Measurements from ENCODE around the gene PHIP. TPM values are rescaled to one million over a fixed set of nuclear protein-coding genes. Genes with fewer than 3 reads are reported as not detected.
"Not testable (repeated sequence)": the region's sequence is repeated elsewhere in the genome, so short reads cannot be mapped to it uniquely, and the experiment has no call there.

PHIP gene
- total RNA-seq, 3 donors from 2014 or later, result 19.3 to 34.2 (median 22.6) TPM

DNA sequence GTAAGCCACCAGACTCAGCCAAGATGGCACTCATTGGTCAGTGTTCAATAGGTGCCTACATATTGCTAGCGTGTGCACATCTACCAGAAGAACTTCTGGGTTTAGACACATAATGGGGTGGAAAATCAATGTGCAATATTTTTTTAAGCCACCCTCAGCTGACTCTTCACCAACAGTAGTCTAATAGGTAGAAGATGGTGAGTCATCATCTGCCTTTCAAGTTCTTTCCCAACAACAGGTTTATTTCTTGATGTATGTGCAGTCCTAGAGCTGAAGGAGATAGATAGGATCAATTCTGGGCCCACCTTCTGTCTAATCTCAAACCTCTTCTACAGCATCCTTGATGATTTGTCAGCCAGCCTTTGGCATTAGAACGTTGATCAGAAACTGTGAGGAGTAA, 169.4 kb downstream of the PHIP start:
- TF ChIP-seq, protein P1, sequence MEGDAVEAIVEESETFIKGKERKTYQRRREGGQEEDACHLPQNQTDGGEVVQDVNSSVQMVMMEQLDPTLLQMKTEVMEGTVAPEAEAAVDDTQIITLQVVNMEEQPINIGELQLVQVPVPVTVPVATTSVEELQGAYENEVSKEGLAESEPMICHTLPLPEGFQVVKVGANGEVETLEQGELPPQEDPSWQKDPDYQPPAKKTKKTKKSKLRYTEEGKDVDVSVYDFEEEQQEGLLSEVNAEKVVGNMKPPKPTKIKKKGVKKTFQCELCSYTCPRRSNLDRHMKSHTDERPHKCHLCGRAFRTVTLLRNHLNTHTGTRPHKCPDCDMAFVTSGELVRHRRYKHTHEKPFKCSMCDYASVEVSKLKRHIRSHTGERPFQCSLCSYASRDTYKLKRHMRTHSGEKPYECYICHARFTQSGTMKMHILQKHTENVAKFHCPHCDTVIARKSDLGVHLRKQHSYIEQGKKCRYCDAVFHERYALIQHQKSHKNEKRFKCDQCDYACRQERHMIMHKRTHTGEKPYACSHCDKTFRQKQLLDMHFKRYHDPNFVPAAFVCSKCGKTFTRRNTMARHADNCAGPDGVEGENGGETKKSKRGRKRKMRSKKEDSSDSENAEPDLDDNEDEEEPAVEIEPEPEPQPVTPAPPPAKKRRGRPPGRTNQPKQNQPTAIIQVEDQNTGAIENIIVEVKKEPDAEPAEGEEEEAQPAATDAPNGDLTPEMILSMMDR (IDR thresholded peaks at IDR 0.05), result no peak
- Histone ChIP-seq H3K36me3 (ENCODE audit: low read depth) (no peaks in the 10 kb centered on the region), H3K4me1 (ENCODE audit: low read depth) (no peaks in the 10 kb centered on the region), H3K4me3 (no peak overlapping the region), H3K9me3 (no peaks in the 10 kb centered on the region)
- ATAC-seq, result no peak
- intact Hi-C loops (cut with DNase I, micrococcal nuclease), result no loop called here
- DNase-seq, result no peak

DNA sequence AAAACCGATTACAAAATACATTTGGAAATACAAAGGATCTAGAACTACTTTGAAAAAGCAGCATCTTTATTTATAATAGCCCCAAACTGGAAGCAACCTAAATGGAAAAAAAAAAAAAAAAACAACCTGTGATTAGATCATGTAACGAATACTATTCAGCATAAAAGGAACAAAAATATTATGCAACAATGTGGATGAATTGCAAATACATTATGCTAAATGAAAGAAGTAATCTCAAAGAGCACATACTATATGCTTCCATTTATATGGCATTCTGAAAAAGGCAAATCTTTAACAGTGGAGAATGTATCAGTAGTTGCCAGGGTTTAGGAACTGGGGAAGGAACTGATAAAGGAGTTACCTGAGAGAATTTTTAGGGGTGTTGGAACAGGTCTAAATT, 181.8 kb downstream of the PHIP start:
- no peaks in the 10 kb centered on the region for H3K9me3 ChIP-seq
- DNase-seq (no peak), ATAC-seq (no peak)
- TF ChIP-seq, protein P1 (IDR thresholded peaks at IDR 0.05), result no peak
- H3K4me1 ChIP-seq (ENCODE audit: low read depth), result no peaks in the 10 kb centered on the region
- no peaks in the 10 kb centered on the region for H3K36me3 ChIP-seq (ENCODE audit: low read depth)
- intact Hi-C loops (cut with DNase I, micrococcal nuclease), result no loop called here
- no peak overlapping the region for H3K4me3 ChIP-seq

DNA sequence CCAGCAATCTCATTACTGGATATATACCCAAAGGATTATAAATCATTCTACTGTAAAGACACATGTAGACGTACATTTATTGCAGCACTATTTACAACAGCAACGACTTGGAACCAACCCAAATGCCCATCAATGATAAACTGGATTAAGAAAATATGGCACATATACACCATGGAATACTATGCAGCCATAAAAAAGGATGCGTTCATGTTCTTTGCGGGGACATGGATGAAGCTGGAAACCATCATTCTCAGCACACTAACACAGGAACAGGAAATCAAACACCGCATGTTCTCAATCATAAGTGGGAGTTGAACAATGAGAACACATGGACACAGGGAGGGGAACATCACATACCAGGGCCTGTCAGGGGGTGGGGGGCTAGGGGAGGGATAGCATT, 188.2 kb downstream of the PHIP start:
- H3K9me3 ChIP-seq; H3K4me1 ChIP-seq (ENCODE audit: low read depth); intact Hi-C loops (cut with DNase I, micrococcal nuclease); DNase-seq; H3K4me3 ChIP-seq; ATAC-seq; H3K36me3 ChIP-seq (ENCODE audit: low read depth): not testable (repeated sequence)

Other genes starting within 250 kb of the PHIP start
- gene IRAK1BP1, start 210.7 kb downstream of the PHIP start, total RNA-seq, result 1 to 10 TPM; 2.9 to 4.6 (median 3.4) TPM
- gene HMGN3, start 156.4 kb upstream of the PHIP start, total RNA-seq, result 10 to 100 TPM; 24.4 to 48.0 (median 42.6) TPM

All from mucosa of descending colon (tissue), 3 donors.